Brain microvascular endothelial cell (primary cell): ENCODE measurements around the gene GNAZ.

Experiments used
- DNase-seq: peaks from one replicate; pipeline ENCODE4 v3.0.0-alpha.2; 2020
- H3K27ac ChIP-seq: fragments of 250-450 bp; sonication (Bioruptor Pico); 2 replicates; pipeline ENCODE4 v1.5.1; 2020; ENCODE audit warnings: mild to moderate bottlenecking, moderate library complexity
- H3K27me3 ChIP-seq: fragments of 250-450 bp; sonication (Bioruptor Pico); replicated peaks from 2 replicates; pipeline ENCODE4 v1.5.1; 2020; ENCODE audit warnings: mild to moderate bottlenecking
- H3K36me3 ChIP-seq: fragments of 250-450 bp; sonication (Bioruptor Pico); replicated peaks from 2 replicates; pipeline ENCODE4 v1.5.1; 2020; ENCODE audit warnings: mild to moderate bottlenecking
- H3K4me3 ChIP-seq: 2 replicates; pipeline ENCODE4 v1.5.1; 2011; ENCODE audit warnings: low read depth, mild to moderate bottlenecking, control low read depth, low read length, moderate library complexity
- in situ Hi-C: cut with HindIII; loops from 2 replicates; pipeline ENCODE4 v1.10.0; 2017; ENCODE audit warnings: low sequenced_read_pairs, low pct_ligation_motif_present
- TF ChIP-seq, protein P1 (sequence below): IDR thresholded peaks from 2 replicates; pipeline ENCODE4 v1.5.1; 2011; ENCODE audit warnings: low read depth, mild to moderate bottlenecking, moderate library complexity, low read length, control low read depth, inconsistent platforms; ENCODE audit errors: missing control alignments

GNAZ gene

GRCh38 chr22:23058063-23058462 is 12.3 kb upstream of the GNAZ start:
- peaks cover 30% of the 10 kb centered on the region for H3K27me3 ChIP-seq
- no peak overlapping the region for H3K27ac ChIP-seq
- in situ Hi-C loops = no loop called here
- H3K36me3 ChIP-seq = no peaks in the 10 kb centered on the region
- TF ChIP-seq, protein P1, sequence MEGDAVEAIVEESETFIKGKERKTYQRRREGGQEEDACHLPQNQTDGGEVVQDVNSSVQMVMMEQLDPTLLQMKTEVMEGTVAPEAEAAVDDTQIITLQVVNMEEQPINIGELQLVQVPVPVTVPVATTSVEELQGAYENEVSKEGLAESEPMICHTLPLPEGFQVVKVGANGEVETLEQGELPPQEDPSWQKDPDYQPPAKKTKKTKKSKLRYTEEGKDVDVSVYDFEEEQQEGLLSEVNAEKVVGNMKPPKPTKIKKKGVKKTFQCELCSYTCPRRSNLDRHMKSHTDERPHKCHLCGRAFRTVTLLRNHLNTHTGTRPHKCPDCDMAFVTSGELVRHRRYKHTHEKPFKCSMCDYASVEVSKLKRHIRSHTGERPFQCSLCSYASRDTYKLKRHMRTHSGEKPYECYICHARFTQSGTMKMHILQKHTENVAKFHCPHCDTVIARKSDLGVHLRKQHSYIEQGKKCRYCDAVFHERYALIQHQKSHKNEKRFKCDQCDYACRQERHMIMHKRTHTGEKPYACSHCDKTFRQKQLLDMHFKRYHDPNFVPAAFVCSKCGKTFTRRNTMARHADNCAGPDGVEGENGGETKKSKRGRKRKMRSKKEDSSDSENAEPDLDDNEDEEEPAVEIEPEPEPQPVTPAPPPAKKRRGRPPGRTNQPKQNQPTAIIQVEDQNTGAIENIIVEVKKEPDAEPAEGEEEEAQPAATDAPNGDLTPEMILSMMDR = no peak
- no peak for DNase-seq
- H3K4me3 ChIP-seq = no peak overlapping the region

DNA sequence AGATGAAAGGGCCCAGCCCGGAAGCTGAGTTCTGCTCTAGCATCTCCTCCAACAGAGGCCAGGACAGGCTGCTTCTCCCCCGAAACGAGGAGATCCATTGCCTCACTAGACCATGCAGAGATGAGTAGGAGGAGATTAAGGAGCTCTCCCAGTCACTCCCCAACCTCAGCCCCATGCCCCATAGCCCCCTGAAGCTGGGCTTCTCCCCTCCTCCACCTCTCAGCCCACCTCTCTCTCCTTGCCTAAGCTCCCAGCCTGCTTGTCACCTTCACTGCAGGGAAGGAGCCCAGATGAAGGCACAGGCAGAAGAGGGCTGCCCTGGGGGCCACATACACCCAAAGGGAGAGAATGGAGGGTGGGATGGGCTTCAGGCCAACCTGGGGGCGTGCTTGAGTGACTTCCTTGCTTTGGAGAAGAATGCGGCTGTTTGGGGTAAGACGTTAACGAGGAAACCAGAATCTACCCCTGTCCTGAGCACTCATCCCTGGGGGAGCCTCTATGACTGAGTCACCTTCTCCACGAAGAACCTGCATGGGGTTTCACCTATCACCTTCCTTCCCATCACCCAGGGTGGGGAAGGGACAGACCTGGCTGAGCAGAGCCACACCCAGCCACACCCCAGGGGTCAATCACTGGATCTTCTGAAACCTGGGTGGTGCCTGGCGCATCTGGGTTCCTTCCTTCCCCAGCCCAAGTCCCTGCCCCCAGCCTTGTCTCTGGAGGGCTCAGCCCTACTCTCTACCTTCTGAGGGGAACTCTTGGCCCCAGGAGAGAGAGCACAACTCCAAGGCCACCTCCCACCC is 11.6 kb upstream of the GNAZ start:
- no peak for DNase-seq
- Histone ChIP-seq H3K4me3 (no peak overlapping the region), H3K27me3 (peaks cover 25% of the 10 kb centered on the region), H3K27ac (no peak overlapping the region), H3K36me3 (no peaks in the 10 kb centered on the region)
- in situ Hi-C loops = no loop called here
- TF ChIP-seq, protein P1 = no peak

DNA sequence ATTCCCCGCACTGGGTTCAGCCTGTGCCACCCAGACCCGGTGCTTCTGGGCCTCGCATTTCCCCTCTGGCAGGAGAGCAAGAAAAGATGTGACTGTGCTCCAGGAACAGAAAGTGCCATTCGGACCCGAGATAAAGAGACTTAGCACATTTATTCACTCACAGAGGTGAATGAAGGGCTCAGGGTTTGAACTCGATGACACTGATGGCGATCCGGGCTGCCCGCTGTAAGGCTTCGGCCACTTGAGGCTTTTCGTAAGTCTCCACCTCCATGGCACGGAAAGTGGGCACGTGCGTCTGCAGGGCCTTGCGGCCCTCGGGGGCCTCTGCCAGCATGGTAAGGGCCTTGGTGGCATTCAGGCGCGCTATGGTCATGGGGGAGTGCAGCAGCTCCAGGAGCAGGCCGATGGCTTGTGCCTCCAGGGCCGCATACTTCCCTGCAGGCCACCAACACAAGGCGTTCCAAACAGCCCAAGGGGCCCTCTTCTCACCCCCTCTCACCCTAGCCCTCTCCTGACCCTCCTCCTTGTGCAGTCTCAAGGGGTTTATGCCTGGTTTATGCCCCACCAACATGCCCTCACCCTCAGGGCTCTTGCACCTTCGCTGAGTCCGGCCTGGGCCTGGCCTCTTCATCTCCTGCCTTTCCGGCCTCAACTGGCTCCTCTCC is 10.9 kb upstream of the GNAZ start:
- no peaks in the 10 kb centered on the region for H3K36me3 ChIP-seq
- peak overlapping the region; percentile 15 for H3K27ac ChIP-seq
- no peak overlapping the region for H3K4me3 ChIP-seq
- in situ Hi-C loops = no loop called here
- TF ChIP-seq, protein P1 = no peak
- peaks cover 25% of the 10 kb centered on the region for H3K27me3 ChIP-seq
- no peak for DNase-seq

DNA sequence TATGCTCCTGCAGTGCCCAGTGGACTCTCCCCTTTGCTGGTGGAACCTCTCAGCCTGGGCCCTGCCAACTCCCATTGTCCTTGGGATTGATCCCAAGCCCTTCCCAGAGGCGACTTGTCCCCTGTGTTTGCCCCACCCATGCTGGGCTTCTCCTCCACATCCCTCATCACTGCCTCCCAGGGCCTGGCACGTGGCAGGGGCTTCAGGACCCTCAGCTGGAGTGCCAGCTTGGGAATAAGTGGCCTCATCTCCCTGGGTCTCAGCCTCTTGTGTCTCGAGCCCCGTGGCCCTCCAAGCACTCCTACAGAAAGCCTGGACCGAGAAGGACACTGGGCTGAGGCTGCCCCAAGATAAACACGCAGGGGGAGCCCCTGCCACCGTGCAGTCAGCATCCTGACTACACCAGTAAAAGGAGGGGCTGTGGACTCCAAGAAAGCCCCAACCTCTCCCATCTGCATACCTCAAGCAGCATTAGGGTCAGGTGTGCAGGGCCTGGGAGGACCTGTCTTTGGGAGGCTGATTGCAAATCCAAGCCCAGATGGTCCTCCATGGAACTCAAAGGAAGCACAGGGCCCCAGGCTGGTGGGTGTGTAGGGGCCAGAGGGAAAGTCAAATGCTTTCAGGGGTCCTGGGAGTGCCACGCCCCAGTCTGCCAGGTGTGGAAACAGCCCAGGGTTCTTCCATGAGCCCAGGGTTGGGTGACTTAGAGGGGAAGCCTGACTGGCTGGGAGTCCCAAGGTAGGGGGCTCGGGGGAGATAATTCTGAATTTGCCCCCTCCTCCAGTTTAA is 9.5 kb upstream of the GNAZ start:
- no peaks in the 10 kb centered on the region for H3K36me3 ChIP-seq
- no peak for DNase-seq
- TF ChIP-seq, protein P1 = no peak
- H3K4me3 ChIP-seq = no peak overlapping the region
- in situ Hi-C loops = no loop called here
- peaks cover 26% of the 10 kb centered on the region for H3K27me3 ChIP-seq
- peak overlapping the region; percentile 10 for H3K27ac ChIP-seq

- no peak for DNase-seq
- Histone ChIP-seq H3K4me3 (no peak overlapping the region), H3K36me3 (no peaks in the 10 kb centered on the region), H3K27ac (no peak overlapping the region), H3K27me3 (peaks cover 33% of the 10 kb centered on the region)
- TF ChIP-seq, protein P1 = no peak
- in situ Hi-C loops = no loop called here
These were observed 8.6 kb upstream of the GNAZ start for GRCh38 chr22:23061471-23062280.
